Right atrium auricular region (tissue), 2 donors: ENCODE measurements around the gene SPATS1. TPM values are rescaled to one million over a fixed set of nuclear protein-coding genes. Genes with fewer than 3 reads are reported as not detected.
A peak's percentile ranks its signal among the peaks of the same experiment; 100 is the strongest.

Source experiments
- DNase-seq: peaks from one replicate; pipeline ENCODE4 v3.0.0-alpha.2; 2019; ENCODE audit warnings: low spot score
- H3K27ac ChIP-seq, 2 donors: fragments of 200-600 bp; sonication (generic); 1 replicate in 1 of 2; 2 replicates in 1 of 2; pipeline ENCODE4 v1.5.1; 2016 to 2019
- H3K27me3 ChIP-seq, 2 donors: fragments of 200-600 bp; sonication (generic); one replicate each; pipeline versions ENCODE4 v1.5.1 to v1.6.0; 2017 to 2019
- H3K36me3 ChIP-seq: fragments of 200-600 bp; sonication (generic); one replicate; pipeline ENCODE4 v1.5.1; 2016
- H3K4me1 ChIP-seq, 2 donors: fragments of 200-600 bp; sonication (generic); one replicate each; pipeline versions ENCODE4 v1.5.1 to v1.6.0; 2017 to 2019
- H3K4me3 ChIP-seq, 2 donors: fragments of 200-600 bp; sonication (generic); 1 replicate in 1 of 2; 2 replicates in 1 of 2; pipeline ENCODE4 v1.5.1; 2017 to 2019; ENCODE audit warnings: mild to moderate bottlenecking in 1 of 2, moderate library complexity in 1 of 2
- H3K9me3 ChIP-seq, 2 donors: fragments of 200-600 bp; sonication (generic); one replicate each; pipeline ENCODE4 v1.5.1; 2019
- total RNA-seq, 2 donors: library from RNA; depleted of rRNA; stranded (reverse); fragments of >200 nt; gene quantifications; one replicate each; pipeline ENCODE4 v1.1.0, GENCODE V29; 2016
- TF ChIP-seq, protein P1 (sequence below), 2 donors: fragments of 200-600 bp; sonication (generic); IDR thresholded peaks; one replicate each; pipeline ENCODE4 v1.5.1; 2019; ENCODE audit warnings: antibody characterized with exemption in 2 of 2

The SPATS1 gene
- total RNA-seq, 2 donors from 2014 or later: not detected

DNA sequence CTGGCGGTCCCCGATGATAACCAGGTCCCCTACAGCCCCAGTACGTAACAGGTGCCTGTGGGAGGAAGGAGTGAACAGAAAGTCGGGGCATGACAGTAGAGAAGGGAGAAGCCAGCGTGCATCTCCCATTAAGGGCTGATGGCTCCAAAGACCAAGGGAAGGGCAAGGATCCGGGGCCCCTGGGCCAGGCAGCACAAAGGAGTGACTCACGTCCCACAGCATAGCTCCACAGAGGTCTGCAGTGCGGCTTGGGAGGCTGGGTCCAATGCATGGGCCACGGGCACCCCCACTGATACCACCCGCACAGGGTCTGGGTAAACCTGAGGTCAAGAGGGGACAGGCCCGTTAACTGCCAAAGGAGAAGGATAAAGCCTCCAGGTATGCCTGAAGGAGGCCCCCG, 39.6 kb upstream of the SPATS1 start:
- no peak overlapping the region for H3K4me3 ChIP-seq
- H3K36me3 ChIP-seq: peaks cover 66% of the 10 kb centered on the region
- no peak overlapping the region for H3K27ac ChIP-seq
- H3K9me3 ChIP-seq: no peaks in the 10 kb centered on the region
- DNase-seq: no peak
- TF ChIP-seq, protein P1, sequence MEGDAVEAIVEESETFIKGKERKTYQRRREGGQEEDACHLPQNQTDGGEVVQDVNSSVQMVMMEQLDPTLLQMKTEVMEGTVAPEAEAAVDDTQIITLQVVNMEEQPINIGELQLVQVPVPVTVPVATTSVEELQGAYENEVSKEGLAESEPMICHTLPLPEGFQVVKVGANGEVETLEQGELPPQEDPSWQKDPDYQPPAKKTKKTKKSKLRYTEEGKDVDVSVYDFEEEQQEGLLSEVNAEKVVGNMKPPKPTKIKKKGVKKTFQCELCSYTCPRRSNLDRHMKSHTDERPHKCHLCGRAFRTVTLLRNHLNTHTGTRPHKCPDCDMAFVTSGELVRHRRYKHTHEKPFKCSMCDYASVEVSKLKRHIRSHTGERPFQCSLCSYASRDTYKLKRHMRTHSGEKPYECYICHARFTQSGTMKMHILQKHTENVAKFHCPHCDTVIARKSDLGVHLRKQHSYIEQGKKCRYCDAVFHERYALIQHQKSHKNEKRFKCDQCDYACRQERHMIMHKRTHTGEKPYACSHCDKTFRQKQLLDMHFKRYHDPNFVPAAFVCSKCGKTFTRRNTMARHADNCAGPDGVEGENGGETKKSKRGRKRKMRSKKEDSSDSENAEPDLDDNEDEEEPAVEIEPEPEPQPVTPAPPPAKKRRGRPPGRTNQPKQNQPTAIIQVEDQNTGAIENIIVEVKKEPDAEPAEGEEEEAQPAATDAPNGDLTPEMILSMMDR (IDR thresholded peaks at IDR 0.05): no peak
- H3K27me3 ChIP-seq: no peaks in the 10 kb centered on the region
- peaks cover 0 to 4% of the 10 kb centered on the region in 2 donors for H3K4me1 ChIP-seq

DNA sequence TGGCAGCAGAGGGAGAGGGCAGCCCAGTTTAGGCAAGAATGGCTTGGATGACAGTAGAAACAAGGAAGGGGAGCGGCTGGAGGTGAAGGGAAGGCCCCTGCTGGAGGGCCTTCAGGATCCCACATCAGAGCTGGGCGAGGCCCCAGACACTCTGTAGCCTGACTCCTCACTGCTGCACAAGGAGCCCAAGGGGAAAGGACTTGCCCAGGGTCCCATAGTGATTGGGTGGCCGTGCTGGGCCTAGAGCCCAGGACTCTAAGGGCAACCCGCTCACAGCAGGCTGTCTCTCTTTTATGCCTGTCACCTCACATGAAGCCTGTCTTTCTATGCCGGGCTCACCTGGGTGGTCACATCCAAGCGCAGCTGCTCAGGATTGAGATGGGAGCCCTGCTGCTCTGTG, 38.6 kb upstream of the SPATS1 start:
- Histone ChIP-seq H3K27ac (no peak overlapping the region), H3K9me3 (no peaks in the 10 kb centered on the region), H3K4me3 (no peak overlapping the region), H3K36me3 (peaks cover 74% of the 10 kb centered on the region), H3K4me1 (no peaks in the 10 kb centered on the region), H3K27me3 (no peaks in the 10 kb centered on the region)
- no peak for DNase-seq
- TF ChIP-seq, protein P1 (IDR thresholded peaks at IDR 0.05): no peak

DNA sequence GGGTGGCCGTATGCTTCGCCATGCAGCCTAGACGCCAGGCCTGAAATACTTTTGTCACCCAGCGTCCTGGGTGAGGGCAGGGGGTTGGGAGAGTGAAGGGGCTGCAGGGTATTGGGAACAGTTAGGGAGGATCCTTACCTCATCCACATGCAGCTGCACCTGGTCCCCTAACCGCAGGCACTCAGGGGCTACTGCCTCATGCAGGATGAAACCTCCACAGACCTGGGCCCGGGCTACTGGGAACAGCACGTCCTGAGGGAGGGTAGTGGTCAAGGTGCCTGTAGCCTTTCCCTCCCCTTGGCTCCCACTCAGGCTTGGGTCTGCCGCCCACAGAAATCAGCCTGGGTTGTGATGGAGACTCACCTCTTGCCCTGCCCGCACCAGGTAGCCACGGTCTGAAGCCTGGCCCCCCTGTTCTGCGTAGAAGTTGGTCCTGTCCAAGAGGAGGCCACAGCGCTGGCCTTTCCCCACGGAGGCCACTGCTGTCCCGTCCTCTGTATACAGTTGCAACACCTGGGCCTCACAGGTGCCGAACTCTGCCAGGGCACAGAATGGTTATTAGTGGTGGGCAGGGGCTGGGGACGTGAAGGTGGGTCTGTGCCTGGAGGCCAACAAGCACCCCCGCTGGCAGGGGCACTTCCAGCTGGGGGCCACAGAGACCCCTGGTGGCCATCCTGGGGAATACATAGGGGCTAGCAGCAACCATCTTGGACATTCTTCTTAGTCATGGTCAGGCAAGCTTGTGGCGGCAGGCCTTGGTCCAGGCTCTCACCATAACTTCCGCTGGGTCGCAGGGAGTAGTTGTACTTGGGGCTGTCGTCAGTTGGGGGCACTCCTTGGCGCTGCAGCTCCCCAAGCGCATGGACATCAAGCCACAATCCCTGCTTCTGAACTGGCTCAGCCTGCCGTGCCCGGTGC, 37.9 kb upstream of the SPATS1 start:
- no peaks in the 10 kb centered on the region for H3K9me3 ChIP-seq
- TF ChIP-seq, protein P1 (IDR thresholded peaks at IDR 0.05): peak; percentile 50 to 79
- H3K27me3 ChIP-seq: no peaks in the 10 kb centered on the region
- H3K36me3 ChIP-seq: peaks cover 81% of the 10 kb centered on the region
- H3K4me1 ChIP-seq: no peaks in the 10 kb centered on the region
- H3K27ac ChIP-seq: no peak overlapping the region
- no peak overlapping the region for H3K4me3 ChIP-seq
- DNase-seq: no peak

DNA sequence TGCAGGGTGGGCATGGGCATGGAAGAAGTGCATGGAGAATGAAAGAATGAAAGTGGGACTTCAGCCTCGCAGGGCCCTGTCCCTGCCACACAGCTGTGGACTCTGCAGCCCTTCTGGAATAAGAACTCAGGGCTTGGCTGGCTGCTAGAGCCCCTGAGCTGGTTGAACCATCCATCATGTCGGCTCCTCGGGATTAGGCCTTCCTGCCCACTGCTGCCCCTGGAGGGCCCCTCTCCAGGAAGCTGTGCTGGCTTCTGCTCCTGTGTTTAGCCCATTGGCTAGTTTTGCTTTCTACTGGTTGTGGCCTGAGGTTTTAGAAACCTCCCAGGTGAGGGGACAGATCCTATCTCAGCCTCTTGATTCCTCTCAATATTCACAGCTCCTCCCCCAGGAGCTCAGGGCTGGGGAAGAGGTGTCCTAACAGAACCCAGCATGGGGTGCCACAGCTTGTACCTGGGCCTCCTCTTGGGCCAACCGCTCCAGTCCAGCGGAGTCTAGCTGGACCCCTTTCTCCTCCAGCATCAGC, 37.2 kb upstream of the SPATS1 start:
- no peak for DNase-seq
- H3K9me3 ChIP-seq: no peaks in the 10 kb centered on the region
- H3K4me3 ChIP-seq: no peak overlapping the region
- H3K36me3 ChIP-seq: peaks cover 85% of the 10 kb centered on the region
- H3K27me3 ChIP-seq: no peaks in the 10 kb centered on the region
- H3K27ac ChIP-seq: no peak overlapping the region
- H3K4me1 ChIP-seq: no peaks in the 10 kb centered on the region
- TF ChIP-seq, protein P1 (IDR thresholded peaks at IDR 0.05): no peak

DNA sequence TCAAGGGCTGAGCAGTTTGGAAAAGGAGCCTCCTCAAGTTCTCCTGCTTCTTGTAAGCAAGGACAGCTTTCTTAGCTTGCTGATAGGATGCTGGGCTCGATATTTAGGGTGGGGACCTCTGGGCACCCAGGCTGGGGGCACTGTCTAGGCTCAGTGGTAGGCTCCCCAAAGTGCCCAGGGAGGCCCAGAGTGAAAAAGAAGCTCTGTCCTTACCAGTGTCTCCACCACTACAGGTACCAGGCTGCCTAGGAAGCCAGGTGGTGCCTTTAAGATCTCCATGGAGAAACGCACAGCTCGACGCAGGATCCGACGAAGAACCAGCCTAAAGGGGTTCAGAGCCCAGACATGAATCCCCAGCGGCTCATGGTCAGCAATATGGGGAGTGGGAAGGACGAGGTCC, 35.7 kb upstream of the SPATS1 start:
- H3K36me3 ChIP-seq: peaks cover 85% of the 10 kb centered on the region
- H3K27ac ChIP-seq: no peak overlapping the region
- peaks cover 0 to 4% of the 10 kb centered on the region in 2 donors for H3K4me1 ChIP-seq
- no peak for DNase-seq
- H3K9me3 ChIP-seq: no peaks in the 10 kb centered on the region
- H3K27me3 ChIP-seq: no peaks in the 10 kb centered on the region
- H3K4me3 ChIP-seq: no peak overlapping the region
- TF ChIP-seq, protein P1 (IDR thresholded peaks at IDR 0.05): no peak
